Forelimb muscle (tissue), 1 donor: ENCODE data around the gene STAC3. TPM values are rescaled to one million over a fixed set of nuclear protein-coding genes. Genes with fewer than 3 reads are reported as not detected.

Experiments used
- DNase-seq: peaks from one replicate; pipeline ENCODE4 v3.0.0-alpha.2; 2013; ENCODE audit warnings: low read depth
- polyA plus RNA-seq: library from polyadenylated mRNA; unstranded; fragments of 120-200 nt; gene quantifications from one replicate; pipeline ENCODE4 v1.2.1, GENCODE V29; 2013; ENCODE audit not compliant: insufficient read length

STAC3 gene
- polyA plus RNA-seq, 1 donor = 488 TPM

- no peak for DNase-seq
These were observed 27.5 kb downstream of the STAC3 start for GRCh38 chr12:57223191-57224165.

- no peak for DNase-seq
These were observed 28.4 kb downstream of the STAC3 start for GRCh38 chr12:57222286-57223190.

GRCh38 chr12:57221169-57221917, 29.6 kb downstream of the STAC3 start:
- DNase-seq = no peak

GRCh38 chr12:57220770-57221168, 30.2 kb downstream of the STAC3 start:
- no peak for DNase-seq

- DNase-seq = no peak
These were observed 30.8 kb downstream of the STAC3 start for GRCh38 chr12:57219993-57220754.

- DNase-seq = no peak
These were observed 31.6 kb downstream of the STAC3 start for GRCh38 chr12:57219205-57219992.

GRCh38 chr12:57218030-57218853, 32.7 kb downstream of the STAC3 start:
- DNase-seq = no peak

GRCh38 chr12:57216921-57217879, 33.8 kb downstream of the STAC3 start:
- DNase-seq = no peak

GRCh38 chr12:57216014-57216911, 34.7 kb downstream of the STAC3 start, which contains the start of gene NXPH4:
TSS of gene NXPH4 (plus strand) at chr12:57216794. CDS start at chr12:57216970, 176 bp downstream.
- no peak for DNase-seq

GRCh38 chr12:57215668-57216013, 35.3 kb downstream of the STAC3 start:
- no peak for DNase-seq

- DNase-seq = no peak
These were observed 35.9 kb downstream of the STAC3 start for GRCh38 chr12:57215065-57215464.

GRCh38 chr12:57214398-57214781, 36.6 kb downstream of the STAC3 start:
- DNase-seq = no peak

- no peak for DNase-seq
These were observed 37.1 kb downstream of the STAC3 start for GRCh38 chr12:57213763-57214397.

- DNase-seq = no peak
These were observed 37.8 kb downstream of the STAC3 start for GRCh38 chr12:57213058-57213715.

GRCh38 chr12:57212701-57213057, 38.3 kb downstream of the STAC3 start:
- no peak for DNase-seq
